Left ventricle myocardium inferior (tissue), 1 donor: ENCODE measurements around the gene MOB3C. TPM values are rescaled to one million over a fixed set of nuclear protein-coding genes. Genes with fewer than 3 reads are reported as not detected.
A peak's percentile ranks its signal among the peaks of the same experiment; 100 is the strongest.

Experiments used
- DNase-seq: peaks from one replicate; pipeline ENCODE4 v3.0.0-alpha.2; 2020
- H3K27ac ChIP-seq: fragments of 200-600 bp; replicated peaks from 2 replicates; pipeline ENCODE4 v1.8.0; 2021
- H3K27me3 ChIP-seq: fragments of 200-600 bp; 2 replicates; pipeline ENCODE4 v1.8.0; 2021; ENCODE audit warnings: low read depth
- H3K36me3 ChIP-seq: fragments of 200-600 bp; 2 replicates; pipeline ENCODE4 v1.8.0; 2021
- H3K4me1 ChIP-seq: fragments of 200-600 bp; 2 replicates; pipeline ENCODE4 v1.8.0; 2021
- H3K4me3 ChIP-seq: fragments of 200-600 bp; 2 replicates; pipeline ENCODE4 v1.8.0; 2021; ENCODE audit warnings: mild to moderate bottlenecking, moderate library complexity
- H3K9me3 ChIP-seq: fragments of 200-600 bp; replicated peaks from 2 replicates; pipeline ENCODE4 v1.8.0; 2021
- intact Hi-C: fragments of 100-400 bp; cut with micrococcal nuclease; formaldehyde crosslinking; loops from one replicate; pipeline ENCODE4 v1.11.0; 2022
- total RNA-seq: library from RNA; stranded (reverse); fragmentation: NEBNext Ultra II Directional; extraction: Animal tissue kit (Norgen Biotek cat#: 25700); gene quantifications from one replicate; pipeline ENCODE4 v1.2.1, GENCODE V29; 2021
- TF ChIP-seq, protein P1 (sequence below): fragments of 200-600 bp; IDR thresholded peaks from 2 replicates; pipeline ENCODE4 v1.8.0; 2021; ENCODE audit warnings: antibody characterized with exemption, mild to moderate bottlenecking, borderline replicate concordance
- donor health status: DM: no; HTN: yes; CAD: no; lungs with severe emphysema.

MOB3C gene
- total RNA-seq, 1 donor from 2014 or later: 12.8 TPM

DNA sequence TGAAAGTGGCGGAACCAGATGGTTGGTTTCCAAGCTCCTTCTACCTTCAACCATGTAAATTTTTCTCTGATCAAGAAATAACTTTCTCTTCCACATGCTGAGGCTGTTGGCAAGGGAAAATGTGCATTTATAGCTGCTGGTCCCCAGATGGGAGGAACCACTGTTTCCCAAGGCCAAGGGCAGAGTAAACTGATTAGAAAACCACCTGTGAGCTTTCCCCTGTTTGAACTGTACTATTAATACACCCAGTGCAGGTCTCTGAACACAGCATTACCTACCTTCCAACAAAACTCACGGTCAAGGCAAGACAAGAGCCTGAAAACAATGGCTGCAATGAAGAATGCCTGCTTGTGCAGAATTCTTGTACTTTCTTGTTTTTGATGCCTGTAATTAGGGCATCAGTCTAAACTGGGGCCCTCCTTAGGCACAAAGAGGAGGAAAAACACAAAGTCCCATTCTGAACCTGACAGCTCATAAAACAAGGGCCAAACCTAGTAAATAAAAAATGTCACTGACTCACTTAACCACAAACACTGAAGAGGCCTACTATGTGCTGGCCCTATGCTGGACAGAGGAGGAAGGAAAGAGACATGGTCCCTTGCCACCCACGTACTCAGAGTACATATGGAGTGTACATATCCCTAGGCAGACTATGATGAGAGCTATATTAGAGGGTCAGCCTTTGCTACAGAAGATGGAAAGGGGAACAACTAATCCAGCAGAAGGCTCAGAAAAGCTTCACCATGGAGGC lies 15.2 kb downstream of the MOB3C start:
- Histone ChIP-seq H3K4me1 (peaks cover 73% of the 10 kb centered on the region), H3K27ac (peak overlapping the region; percentile 10), H3K36me3 (no peaks in the 10 kb centered on the region), H3K27me3 (no peaks in the 10 kb centered on the region), H3K9me3 (no peaks in the 10 kb centered on the region), H3K4me3 (no peak overlapping the region)
- DNase-seq: no peak
- intact Hi-C loops: no loop called here
- TF ChIP-seq, protein P1, sequence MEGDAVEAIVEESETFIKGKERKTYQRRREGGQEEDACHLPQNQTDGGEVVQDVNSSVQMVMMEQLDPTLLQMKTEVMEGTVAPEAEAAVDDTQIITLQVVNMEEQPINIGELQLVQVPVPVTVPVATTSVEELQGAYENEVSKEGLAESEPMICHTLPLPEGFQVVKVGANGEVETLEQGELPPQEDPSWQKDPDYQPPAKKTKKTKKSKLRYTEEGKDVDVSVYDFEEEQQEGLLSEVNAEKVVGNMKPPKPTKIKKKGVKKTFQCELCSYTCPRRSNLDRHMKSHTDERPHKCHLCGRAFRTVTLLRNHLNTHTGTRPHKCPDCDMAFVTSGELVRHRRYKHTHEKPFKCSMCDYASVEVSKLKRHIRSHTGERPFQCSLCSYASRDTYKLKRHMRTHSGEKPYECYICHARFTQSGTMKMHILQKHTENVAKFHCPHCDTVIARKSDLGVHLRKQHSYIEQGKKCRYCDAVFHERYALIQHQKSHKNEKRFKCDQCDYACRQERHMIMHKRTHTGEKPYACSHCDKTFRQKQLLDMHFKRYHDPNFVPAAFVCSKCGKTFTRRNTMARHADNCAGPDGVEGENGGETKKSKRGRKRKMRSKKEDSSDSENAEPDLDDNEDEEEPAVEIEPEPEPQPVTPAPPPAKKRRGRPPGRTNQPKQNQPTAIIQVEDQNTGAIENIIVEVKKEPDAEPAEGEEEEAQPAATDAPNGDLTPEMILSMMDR: no peak

DNA sequence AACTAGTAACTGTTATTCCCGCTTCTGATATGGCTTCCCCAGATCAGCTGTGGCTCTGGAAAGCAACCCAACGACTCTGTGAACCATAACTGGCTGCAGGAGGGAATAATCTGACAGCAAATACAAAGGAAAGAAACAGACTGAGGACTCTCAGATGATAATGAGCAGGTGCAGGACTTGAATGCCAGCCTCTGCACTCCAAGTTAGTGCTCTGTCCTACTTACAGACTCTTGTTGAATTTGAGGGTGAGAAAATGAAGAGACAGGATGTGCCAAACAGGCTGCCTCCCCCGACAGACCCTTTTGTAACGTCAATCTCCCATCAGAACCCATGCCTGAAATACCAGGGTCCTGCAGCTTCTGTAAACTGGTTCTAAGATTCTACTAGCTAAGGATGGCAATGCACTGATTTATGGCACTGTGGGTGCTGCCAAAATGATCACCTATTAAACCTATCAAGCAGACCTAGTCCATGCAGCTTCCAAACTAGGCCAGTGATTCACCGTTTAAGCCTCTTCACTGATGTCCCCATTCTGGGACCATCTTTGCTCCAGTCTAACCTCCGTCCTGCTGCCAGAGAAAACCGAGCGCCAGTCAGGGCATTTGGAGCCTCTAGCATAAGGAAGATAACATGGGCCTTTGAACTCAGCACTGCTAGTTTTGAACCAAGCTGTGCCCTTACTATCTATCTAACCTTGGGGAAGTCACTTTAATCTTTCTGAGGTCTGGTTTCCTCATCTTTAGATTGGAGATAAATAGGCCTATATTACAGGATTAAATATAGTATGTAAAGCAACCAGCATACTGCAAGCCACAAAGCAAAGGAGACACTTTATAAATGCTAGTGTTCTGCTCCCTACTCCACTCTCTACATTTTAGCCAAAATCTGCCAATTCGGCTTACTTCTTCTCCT lies 17.3 kb downstream of the MOB3C start:
- no peaks in the 10 kb centered on the region for H3K27me3 ChIP-seq
- no peak overlapping the region for H3K27ac ChIP-seq
- peaks cover 77% of the 10 kb centered on the region for H3K4me1 ChIP-seq
- H3K36me3 ChIP-seq: no peaks in the 10 kb centered on the region
- no peak for DNase-seq
- intact Hi-C loops: no loop called here
- H3K4me3 ChIP-seq: no peak overlapping the region
- H3K9me3 ChIP-seq: no peaks in the 10 kb centered on the region
- TF ChIP-seq, protein P1: no peak

DNA sequence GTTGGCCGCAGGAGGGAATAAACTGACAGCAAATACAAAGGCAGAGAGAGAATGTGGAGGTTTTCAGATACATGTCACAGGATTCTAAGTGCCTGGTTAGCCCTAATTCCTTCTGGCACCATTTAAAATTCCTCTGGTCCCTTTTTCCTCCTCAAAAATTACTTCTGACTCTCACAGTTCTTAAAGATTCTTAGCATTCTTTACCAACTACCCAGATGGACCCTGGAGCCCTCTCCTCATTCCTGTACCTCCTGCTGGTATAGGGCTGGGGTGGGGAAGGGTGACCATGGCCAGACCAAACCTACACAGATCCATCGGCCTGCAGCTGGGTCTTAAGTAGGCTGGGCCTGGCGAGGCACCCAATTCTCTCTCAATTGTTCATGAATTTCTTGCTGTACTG lies 19.8 kb downstream of the MOB3C start:
- intact Hi-C loops: no loop called here
- H3K9me3 ChIP-seq: no peaks in the 10 kb centered on the region
- H3K27me3 ChIP-seq: no peaks in the 10 kb centered on the region
- no peak for DNase-seq
- H3K36me3 ChIP-seq: peaks cover 24% of the 10 kb centered on the region
- peaks cover 52% of the 10 kb centered on the region for H3K4me1 ChIP-seq
- TF ChIP-seq, protein P1: no peak
- no peak overlapping the region for H3K4me3 ChIP-seq
- H3K27ac ChIP-seq: no peak overlapping the region

DNA sequence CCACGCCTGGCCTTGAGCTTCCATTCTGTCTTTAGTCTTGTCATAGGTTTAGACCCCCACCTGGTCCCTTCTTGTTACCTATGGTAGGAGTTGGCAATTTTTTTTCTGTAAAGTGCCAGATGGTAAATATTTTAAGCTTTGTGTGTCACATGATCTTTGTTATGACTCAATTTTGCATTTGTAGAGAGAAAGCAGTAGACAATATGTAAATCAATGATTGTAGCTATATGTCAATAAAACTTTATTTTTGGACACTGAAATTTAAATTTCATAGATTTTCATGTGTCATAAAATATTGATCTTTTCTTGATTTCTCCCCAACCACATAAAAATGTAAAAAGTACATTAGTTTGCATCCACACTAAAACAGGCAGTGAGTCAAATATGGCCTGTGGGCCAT lies 20.6 kb downstream of the MOB3C start:
- Histone ChIP-seq H3K9me3 (no peaks in the 10 kb centered on the region), H3K4me1 (peaks cover 44% of the 10 kb centered on the region)
- intact Hi-C loops: no loop called here

DNA sequence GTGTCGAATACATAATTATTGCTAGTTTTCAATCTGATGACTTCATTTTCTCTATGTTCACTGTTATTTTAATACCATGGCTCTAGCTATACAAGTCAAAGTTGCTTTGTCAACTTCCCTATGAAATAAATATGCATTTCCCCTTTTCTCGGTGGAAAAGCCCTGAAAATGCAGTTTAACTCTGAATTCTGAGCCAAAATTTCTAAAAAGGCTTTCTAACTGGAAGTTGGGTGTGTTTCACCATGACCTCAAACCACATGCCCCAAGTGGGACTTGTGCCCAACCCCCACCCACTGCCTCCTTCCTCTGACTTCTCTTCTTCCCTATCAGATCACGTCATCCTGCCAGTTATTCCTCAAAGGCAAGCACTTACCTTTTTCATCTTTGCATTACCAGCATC lies 21.5 kb downstream of the MOB3C start:
- H3K27ac ChIP-seq: peak overlapping the region; percentile 62
- TF ChIP-seq, protein P1: no peak
- intact Hi-C loops: no loop called here
- no peaks in the 10 kb centered on the region for H3K9me3 ChIP-seq
- H3K4me1 ChIP-seq: peaks cover 35% of the 10 kb centered on the region
- DNase-seq: peak; percentile 77
- H3K27me3 ChIP-seq: no peaks in the 10 kb centered on the region
- peaks cover 41% of the 10 kb centered on the region for H3K36me3 ChIP-seq
- no peak overlapping the region for H3K4me3 ChIP-seq

More for the DNA sequence above, 20.6 kb downstream of the MOB3C start:
- Histone ChIP-seq H3K27ac (peak overlapping the region; percentile 62), H3K36me3 (peaks cover 32% of the 10 kb centered on the region), H3K27me3 (no peaks in the 10 kb centered on the region), H3K4me3 (no peak overlapping the region)
- TF ChIP-seq, protein P1: no peak
- no peak for DNase-seq
